Stomach (tissue), 4 donors: ENCODE measurements around the gene BCAS3.

Experiments
- EP300 ChIP-seq: sonication (generic); formaldehyde crosslinking; IDR thresholded peaks from one replicate; pipeline ENCODE4 v1.6.1; 2017; ENCODE audit warnings: antibody characterized with exemption
- POLR2A ChIP-seq, 4 donors: fragments of 450-650 bp; IDR thresholded peaks; one replicate each; pipeline ENCODE4 v1.6.1; 2016; ENCODE audit warnings: antibody characterized with exemption in 4 of 4, control low read depth in 2 of 4, mild to moderate bottlenecking in 1 of 4, moderate library complexity in 1 of 4
- TF ChIP-seq, protein P1 (sequence below), 7 experiments: fragments of 450-650 bp in 4 of 7; fragments of 200-600 bp in 3 of 7; sonication (generic) in 3 of 7; IDR thresholded peaks; one replicate each; pipeline ENCODE4 v1.5.1; 2016 to 2019; ENCODE audit warnings: antibody characterized with exemption in 7 of 7, control low read depth in 2 of 7, mild to moderate bottlenecking in 1 of 7

DNA sequence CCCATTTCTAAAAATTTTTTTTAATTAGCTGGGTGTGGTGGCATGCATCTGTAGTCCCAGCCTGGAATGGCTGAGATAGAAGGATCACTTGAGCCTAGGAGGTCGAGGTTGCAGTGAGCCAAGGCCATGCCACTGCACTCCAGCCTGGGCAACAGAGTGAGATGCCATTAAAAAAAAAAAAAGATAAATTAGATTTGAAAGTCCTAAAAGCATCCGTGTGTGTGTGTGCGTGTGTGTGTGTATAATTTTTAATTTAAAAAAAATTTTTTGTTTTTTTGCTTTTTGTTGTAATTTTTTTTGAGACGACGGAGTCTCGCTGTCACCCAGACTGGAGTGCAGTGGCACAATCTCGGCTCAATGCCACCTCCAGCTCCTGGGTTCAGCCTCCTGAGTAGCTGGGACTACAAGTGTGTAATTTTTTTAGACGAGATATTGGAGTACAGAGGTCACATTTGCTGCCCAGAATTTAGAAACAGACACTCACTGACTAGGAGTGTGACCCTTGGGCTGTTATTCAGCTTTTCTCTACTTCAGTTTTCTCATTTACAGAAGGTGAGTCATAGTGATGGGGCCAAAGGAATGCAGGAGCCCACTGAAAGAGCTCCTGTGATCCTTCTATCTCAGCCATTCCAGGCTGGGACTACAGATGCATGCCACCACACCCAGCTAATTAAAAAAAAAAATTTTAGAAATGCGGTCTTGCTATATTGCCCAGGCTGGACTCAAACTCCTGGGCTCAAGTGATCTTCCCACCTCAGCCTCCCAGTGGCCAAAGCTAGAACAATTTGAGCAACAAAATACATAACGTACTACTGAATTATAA is 749.0 kb downstream of the BCAS3 start:
- TF ChIP-seq, protein P1, sequence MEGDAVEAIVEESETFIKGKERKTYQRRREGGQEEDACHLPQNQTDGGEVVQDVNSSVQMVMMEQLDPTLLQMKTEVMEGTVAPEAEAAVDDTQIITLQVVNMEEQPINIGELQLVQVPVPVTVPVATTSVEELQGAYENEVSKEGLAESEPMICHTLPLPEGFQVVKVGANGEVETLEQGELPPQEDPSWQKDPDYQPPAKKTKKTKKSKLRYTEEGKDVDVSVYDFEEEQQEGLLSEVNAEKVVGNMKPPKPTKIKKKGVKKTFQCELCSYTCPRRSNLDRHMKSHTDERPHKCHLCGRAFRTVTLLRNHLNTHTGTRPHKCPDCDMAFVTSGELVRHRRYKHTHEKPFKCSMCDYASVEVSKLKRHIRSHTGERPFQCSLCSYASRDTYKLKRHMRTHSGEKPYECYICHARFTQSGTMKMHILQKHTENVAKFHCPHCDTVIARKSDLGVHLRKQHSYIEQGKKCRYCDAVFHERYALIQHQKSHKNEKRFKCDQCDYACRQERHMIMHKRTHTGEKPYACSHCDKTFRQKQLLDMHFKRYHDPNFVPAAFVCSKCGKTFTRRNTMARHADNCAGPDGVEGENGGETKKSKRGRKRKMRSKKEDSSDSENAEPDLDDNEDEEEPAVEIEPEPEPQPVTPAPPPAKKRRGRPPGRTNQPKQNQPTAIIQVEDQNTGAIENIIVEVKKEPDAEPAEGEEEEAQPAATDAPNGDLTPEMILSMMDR (IDR thresholded peaks at IDR 0.05) = no peak
- TF ChIP-seq EP300 = no peak
- no peak for TF ChIP-seq POLR2A (IDR thresholded peaks at IDR 0.05)
